HG03196 (cell line): ENCODE measurements around the gene DCST2.
"Not testable (repeated sequence)": the region's sequence is repeated elsewhere in the genome, so short reads cannot be mapped to it uniquely, and the experiment has no call there.

Experiments
- ATAC-seq: cut with Tn5 transposase; IDR thresholded peaks from one replicate; pipeline ENCODE4 v1.9.1; 2021; ENCODE audit not compliant: unreplicated experiment

Gene DCST2

DNA sequence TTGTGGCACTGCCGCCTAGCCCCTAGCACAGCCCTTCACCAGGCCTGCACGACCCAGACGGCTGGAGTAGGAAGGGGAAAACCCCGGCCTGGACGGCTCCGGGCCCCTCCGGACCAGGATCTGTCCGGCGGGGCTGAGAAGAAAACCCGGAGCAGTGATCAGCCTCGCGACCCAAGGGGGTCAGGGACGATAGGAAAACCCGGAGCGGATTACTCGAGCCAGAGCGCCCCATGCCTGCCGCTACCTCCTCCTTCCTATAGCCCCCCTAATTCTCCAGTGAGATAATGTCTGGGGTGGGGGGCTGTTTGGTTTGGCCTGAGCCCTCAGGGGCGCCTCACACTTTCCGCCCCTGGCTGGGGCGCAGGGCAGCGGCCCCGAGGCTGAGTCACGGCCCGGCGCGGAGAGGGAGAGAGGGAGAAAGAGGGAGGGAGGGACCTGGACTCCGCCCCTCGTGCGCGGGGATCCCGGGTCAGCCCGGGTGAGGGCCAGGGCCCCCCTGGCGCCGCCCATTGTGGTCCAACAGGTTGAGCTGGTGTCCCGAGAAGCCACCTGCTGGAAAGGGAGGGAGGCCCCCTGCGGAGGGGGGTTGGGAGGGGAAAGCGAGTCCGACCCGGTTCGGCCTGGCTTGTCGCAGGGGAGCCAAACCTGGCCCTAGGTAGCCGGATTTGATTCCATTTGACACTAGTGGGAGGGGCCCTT, 32.7 kb downstream of the DCST2 start:
- peak; percentile 35 for ATAC-seq

DNA sequence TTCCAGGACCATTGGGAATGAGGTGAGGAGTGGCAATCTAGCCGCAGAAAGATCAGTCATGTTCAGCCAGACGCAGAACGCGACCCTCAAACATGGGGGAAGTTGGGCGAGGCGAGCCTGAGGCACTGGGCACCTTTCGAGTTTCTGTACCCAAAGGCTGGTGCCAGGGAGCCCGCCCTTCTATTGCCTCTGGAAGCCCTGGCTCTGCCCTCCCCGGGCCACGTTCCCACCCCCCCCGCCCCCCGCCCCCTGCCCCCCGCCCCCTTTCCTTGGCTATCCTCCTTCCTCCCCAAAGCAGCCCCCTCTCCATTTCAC, 33.2 kb downstream of the DCST2 start:
- ATAC-seq = no peak

DNA sequence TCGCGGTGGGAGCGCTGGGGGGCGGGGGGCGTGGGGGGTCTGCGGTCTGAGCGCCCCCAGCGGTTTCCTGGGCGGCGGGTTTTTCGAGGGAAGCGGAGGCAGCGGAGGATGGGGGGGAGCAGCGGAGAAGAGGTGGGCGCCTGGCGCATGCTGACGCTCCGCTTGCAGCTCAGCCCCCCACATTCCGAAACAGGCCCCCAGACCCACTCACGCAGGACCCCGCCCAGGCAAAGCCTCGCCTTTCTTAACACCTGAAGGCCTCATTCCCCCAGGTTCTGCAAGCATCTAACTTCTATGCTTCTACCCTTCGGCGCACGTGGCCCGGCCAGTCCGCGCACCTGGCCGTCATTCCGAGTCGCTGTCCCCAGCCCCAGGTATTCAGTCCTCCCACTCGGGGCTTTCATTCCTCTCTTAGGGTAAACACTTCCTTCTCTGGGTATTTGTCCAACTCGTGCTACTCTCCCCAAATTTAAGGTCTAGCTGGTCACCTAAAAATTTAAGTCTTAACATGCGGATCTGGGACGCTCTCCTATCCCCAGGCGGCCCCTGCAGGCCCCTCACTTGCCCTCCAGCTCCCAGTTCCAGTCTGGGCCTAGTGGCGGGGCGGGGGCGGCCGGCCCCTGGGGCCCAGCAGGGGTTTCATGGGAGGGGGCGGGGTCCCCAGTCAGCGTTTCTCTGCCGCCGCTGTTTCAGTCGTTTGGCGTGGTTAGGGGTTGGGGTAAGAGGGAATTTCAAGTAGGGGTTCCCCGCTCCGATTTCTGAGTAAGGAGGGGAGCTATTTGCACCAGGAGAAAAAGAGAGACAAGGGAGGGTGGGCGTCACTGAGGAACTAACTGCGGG, 33.8 kb downstream of the DCST2 start:
- no peak for ATAC-seq

DNA sequence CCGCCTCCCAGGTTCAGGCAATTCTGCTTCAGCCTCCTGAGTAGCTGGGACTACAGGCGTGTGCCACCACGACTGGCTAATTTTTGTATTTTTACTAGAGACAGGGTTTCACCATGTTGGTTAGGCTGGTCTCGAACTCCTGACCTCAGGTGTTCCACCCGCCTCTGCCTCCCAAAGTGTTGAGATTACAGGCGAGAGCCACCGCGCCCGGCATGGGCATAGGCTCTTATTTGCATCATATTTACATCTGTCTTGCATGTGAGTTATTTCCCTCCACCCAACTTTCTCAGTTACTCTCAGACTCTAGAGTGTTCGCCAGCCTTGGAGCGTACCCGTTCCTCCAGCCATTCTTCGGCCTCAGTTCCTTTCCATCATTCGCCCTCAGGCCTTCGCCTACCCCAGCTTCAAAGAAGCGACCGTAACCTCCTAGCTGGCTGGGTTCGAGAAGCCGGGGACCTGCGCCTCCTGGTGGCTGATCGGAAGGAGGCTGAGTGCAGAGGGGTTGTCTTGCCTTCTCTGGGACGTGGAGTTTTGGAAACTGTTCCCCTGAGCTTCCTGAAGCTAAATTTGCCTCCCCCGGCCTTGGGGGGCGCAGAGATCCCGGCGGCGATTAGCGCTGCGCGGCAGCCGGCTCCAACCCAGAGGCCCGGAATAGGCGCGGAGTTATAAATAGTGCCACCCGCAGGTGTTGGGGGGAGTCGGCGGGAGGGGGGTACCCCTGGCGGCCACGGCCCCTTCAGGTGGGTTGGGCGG, 34.6 kb downstream of the DCST2 start:
- ATAC-seq = no peak

DNA sequence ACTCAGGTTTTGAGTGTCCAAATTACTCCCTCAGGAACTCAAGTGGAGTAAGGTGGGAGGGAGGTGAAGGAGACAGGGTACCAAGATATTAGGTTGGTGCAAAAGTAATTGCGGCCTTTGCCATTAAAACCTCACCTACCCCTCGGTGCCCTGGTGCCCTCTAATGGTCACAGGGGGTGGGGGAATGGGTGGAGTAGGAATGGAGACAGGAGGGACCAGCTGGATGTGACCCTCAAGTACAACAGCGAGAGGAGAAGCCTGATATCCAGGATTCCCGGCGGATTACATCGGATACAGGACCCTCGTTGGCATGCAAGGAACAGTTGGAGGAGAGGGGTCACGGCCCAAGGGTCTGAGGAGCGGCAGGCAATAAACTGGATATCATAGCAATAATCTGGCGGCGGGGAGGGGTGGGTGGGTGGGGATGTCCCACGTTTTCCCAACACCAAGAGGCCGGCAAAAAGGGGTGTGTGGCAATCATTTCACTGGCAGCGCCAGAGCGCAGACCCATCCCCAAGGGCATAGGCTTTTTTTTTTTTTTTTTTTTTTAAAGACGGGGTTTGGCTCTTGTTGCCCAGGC, 35.3 kb downstream of the DCST2 start:
- no peak for ATAC-seq

DNA sequence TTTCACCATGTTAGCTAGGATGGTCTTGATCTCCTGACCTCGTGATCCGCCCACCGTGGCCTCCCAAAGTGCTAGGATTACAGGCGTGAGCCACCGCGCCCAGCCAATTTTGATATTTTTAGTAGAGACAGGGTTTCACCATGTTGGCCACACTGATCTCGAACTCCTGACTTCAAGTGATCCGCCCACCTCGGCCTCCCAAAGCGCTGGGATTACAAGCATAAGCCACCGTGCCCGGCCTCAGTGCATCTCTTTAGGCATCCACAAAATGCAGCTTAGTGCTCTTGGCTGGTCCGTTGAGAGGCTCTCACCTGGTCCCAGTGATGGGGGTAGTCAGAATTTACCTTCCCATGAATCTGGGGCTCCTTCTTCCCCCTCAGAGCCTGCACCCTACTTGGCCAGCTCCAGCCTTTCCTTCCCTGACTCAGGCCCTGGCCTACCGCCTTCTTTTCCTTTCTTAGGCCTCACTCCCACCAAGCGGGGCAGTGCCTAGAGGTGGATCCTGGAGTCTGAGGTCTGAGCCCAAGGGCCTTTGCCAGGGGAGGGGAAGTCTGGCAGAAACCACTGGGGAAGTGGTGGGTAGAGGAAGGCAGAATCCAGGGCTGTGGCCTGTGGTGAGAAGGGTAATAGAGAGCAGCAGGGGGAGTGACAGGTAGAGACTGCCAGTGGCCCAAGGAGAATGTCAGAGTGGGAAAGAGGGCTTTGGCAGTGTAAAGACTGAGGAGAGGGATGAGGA, 36.4 kb downstream of the DCST2 start:
- no peak for ATAC-seq

DNA sequence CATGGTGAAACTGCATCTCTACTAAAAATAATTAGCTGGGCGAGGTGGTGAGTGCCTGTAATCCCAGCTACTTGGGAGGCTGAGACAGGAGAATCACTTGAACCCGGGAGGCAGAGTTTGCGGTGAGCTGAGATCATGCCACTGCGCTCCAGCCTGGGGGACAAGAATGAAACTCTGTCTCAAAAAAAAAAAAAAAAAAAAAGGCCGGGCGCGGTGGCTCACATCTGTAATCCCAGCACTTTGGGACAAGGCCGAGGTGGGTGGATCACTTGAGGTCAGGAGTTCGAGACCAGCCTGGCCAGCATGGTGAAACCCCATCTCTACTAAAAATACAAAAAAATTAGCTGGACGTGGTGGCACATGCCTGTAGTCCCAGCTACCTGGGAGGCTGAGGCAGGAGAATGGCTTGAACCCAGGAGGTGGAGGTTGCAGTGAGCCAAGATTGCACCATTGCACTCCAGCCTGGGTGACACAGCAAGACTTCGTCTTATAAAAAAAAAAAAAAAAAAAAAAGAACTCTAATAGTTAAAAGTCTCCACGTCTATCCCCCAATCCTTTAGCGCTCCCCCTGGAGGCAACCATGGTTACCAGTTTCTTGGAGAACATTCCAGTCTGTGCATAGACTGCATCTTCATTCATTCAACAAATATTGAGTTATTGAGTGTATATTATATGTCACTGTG, 38.1 kb downstream of the DCST2 start:
- ATAC-seq = not testable (repeated sequence)

DNA sequence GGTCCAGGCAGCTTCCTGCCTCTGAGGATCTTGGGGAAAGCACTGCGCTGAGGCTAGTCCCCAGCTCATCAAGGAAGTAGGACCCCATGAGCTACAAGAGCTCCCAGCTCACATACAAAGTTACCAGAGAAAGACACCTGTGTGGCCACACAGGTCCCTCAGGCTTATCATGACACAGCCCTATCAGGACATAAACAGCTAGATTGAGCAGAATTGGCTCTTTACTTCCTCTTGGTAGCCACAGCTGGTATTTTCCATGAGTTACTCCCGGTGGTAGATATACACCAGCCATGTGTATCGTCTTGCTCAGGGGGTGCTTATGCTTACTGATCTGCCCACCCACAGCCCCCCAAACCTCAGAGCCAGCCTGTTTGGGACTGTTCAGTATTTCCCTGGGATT, 39.0 kb downstream of the DCST2 start:
- no peak for ATAC-seq

DNA sequence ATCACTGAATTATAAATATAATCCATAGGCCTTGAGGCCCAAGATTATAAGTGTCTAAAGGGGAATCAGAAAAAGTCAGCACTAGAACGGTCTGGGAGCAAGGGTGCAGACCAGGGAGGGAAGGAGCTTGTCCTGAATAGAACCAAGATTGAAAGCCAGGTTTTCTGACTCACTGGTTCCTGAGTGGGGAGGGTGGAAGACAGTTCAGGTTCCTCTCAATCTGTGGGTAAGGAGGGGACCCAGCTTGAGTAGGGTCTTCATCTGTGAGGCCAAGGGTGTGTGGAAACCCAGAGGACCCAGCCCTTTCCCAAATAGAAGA, 39.4 kb downstream of the DCST2 start:
- no peak for ATAC-seq

DNA sequence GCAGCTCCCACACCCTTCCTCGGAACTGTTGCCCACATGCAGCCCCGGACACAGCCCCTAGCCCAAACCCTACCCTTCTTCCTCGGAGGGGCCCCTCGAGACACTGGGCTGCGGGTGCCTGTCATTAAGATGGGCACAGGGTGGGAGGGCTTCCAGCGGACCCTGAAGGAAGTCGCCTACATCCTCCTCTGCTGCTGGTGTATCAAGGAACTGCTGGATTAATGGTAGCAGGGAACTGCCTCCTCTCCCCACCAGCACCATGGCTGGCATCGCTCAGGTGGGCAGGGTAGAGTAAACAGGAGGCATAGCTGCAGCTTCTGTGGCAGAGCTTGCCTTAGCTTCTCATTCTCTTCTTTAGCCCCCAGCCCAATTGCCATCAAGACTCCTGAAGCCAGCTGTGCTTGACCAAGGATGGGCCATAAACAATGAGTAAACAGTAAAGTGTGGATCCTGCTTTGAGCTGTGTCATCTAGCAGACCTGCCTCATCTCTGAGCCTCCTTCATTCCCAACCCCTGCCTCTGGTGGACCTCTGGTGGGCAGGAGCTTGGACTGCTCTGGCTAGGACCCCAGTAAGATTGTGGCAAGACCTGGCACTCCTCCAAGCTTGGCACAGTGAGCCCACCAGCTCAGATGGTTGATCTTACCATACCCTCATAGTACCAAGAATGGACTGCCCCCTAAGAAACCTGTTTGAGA, 39.9 kb downstream of the DCST2 start, which contains the start of gene LENEP:
Gene LENEP (plus strand): TSS at position 15 of the 697 bp plus-strand sequence. CDS start 22 bp downstream, at position 37.
- no peak for ATAC-seq

DNA sequence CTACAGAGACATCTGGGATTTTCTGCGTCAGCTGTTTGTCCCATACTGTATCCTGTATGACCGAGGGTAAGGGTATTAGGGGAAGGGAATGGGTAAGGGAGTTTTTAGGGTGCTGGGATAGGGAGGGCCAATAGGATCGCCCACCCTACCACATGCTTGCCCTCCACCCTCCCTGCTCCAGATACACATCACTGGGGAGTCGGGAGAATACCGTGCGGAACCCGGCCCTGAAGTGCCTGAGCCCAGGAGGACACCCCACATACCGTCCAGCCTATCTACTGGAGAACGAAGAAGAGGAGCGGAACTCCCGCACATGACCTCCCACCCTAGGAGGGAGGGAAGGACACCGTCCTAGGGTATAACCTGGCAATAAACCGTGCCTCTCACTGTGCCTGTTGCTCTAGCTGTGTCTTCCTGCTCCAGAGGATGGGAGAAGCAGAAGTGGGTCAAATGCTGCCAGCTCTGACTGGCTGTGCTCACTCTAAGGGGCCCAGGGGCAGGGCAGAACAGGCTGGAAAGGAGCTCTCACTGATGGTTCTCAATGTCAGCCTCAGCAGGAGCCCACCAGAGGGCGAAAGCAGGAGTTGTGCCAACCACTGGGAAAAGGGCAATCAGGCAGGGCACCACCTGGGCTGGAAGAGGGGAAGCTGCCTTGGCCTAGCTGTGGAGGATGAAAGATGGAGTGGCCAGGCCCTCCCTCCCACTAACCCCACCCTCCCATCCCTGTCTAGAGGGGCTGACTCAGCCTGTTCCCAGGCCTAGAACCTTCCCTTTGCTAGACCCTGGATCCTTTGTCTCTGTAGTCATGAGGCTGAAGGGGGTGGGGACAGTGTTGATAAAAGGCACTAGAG, 40.6 kb downstream of the DCST2 start:
- ATAC-seq = no peak

DNA sequence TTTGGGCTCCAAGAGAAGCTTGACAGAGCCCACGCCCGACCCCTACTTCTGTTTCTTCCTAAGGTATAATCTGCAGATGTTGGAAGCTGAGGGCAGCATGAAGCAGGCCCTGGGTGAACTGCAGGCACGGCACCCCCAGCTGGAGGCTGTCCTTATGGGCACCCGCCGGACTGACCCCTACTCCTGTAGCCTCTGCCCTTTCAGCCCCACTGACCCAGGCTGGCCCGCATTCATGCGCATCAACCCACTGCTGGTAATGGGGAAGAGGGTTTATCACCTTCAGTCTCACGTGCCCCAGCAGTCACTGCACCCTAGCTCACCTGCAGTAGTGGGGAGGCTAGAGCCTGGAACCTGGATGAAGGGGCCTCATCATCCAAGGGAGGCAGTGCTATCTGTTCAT, 43.3 kb downstream of the DCST2 start:
- ATAC-seq = no peak

DNA sequence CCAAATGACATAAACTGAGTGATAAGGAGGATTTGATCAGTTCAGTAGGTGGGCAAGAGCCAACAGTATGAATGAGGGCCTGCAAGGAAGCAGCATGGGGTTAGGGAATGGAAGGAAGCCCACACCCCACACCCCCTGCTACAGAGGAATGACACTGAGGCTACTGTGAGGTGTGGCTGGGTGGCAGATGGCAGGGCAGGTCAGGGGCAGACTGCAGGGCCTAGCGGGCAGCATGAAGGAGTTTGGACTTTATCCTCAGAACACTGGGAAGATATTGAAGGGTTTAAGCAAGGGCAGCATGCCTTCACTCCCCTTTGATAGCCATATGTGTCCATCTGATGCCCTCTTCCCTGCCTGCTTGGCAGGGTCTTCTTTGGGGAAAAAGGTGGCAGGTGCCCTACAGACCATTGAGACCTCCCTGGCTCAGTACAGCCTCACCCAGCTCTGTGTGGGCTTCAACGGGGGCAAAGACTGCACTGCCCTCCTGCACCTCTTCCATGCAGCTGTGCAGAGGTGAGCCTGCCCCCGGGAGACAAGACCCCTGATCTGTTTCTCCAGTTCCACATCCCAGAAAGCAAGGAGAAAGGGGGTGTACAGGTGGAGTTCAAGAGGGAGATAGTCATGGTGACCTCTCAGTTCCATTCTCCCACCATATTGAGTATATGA, 44.3 kb downstream of the DCST2 start:
- ATAC-seq = no peak

DNA sequence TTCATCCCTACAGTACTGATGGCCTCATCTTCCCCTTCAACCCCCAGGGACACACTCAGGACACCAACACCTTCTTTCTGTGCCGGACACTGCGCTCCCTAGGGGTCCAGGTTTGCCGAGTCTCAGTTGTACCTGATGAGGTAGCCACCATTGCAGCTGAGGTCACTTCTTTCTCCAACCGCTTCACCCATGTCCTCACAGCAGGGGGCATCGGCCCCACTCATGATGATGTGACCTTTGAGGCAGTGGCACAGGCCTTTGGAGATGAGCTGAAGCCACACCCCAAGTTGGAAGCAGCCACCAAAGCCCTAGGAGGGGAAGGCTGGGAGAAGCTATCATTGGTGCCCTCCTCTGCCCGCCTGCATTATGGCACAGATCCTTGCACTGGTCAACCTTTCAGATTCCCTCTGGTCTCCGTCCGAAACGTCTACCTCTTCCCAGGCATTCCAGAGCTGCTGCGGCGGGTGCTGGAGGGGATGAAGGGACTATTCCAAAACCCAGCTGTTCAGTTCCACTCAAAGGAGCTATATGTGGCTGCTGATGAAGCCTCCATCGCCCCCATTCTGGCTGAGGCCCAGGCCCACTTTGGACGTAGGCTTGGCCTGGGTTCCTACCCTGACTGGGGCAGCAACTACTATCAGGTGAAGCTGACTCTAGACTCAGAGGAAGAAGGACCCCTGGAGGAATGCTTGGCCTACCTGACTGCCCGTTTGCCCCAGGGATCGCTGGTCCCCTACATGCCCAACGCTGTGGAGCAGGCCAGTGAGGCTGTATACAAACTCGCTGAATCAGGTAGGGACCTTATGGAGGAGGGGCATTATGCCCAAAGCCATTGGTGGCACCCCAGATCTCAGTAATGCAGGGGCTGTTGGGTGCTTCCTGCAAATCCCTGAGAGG, 45.3 kb downstream of the DCST2 start:
- no peak for ATAC-seq

DNA sequence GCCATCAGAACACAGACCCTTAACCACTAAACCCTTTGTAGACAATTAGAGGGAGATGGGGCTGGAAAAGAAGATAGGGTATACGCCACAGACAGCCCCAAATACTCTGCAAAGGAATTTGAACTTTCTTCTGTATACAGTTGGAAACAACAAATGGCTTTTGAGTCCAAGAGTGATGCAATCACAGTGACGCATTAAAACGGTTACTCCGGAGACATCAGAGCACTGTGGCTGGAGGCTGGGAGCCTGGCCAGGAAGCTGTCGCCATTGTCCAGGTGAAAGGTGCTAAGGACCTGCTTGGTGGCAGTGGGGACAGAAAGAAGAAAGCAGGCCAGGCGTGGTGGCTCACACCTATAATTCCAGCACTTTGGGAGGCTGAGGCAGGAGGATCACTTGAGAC, 46.3 kb downstream of the DCST2 start:
- no peak for ATAC-seq

DNA sequence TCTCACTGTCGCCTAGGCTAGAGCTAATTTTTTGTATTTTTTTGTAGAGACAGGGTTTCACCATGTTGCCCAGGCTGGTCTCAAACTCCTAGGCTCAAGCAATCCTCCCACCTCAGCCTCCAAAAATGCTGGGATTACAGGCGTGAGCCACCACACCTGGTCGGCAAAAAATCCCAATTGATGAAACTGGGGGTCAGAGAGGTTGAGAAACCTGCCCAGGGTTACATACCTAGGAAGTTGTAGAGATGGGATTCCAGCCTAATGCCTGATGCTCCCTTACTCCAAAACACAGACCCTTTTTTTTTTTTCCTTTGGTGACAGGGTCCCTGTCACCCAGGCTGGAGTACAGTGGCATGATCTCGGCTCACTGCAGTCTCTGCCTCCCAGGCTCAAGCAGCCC, 46.8 kb downstream of the DCST2 start:
- ATAC-seq = not testable (repeated sequence)

DNA sequence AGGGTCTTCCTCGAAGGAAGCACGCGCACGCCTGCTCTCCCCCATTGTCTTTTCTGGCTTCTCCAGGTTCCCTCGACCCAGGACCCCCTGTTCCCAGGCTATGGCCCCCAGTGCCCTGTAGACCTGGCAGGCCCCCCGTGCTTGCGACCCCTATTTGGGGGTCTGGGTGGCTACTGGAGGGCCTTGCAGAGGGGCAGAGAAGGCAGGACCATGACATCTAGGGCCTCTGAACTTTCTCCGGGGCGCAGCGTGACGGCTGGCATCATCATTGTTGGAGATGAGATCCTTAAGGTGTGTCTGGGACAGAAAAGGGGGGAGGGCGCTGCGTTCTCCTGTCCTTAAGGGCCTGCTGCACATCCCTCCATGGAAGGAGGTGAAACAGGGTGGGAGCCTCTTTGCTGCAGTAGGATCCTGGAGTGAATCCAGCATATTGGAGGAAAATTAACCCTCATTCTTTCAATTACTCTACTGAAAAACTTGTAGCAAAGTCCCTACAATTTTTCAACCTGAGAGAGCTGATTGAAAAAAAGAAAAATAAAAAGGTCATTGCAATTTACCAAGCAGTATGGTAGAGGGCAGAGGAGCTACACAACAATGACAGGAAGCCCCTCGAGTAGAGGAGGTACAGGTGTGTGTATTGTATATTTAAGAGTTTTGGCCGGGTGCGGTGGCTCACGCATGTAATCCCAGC, 49.7 kb downstream of the DCST2 start:
- ATAC-seq = no peak
